GM18519 (cell line): ENCODE data around the gene UPK1A.
"Not testable (repeated sequence)": the region's sequence is repeated elsewhere in the genome, so short reads cannot be mapped to it uniquely, and the experiment has no call there.

ENCODE experiments used
- ATAC-seq: cut with Tn5 transposase; IDR thresholded peaks from one replicate; pipeline ENCODE4 v1.9.1; 2021; ENCODE audit warnings: mild to moderate bottlenecking, moderate library complexity; ENCODE audit not compliant: unreplicated experiment, low FRiP score

The UPK1A gene

DNA sequence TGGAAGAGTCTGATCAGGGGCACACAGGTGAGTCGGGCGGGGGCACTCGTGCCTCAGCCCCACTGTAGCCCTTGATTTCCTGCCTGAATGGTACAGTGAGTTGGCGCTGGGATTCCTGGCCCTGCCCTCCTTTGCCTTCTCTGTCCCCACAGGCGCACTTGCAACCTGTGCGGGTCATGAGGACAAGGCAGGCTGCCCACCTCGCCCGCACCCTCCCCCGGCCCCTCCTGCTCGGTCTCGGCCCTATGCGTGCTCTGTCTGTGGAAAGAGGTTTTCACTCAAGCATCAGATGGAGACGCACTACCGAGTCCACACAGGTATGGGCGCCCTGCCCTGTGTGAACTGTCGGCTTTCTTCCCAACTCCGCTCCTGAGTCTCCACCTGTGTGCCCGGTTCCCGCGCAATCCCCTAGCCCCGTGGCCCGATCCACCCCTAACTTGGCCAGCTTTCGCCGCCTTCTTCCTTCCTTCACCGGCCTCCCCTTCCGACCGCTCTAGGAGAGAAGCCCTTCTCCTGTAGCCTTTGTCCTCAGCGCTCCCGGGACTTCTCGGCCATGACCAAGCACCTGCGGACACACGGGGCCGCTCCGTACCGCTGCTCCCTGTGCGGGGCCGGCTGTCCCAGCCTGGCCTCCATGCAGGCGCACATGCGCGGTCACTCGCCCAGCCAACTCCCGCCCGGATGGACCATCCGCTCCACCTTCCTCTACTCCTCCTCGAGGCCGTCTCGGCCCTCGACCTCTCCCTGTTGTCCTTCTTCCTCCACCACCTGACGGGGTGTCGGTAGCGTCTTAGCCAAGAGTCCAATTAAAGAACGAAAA, 49.9 kb downstream of the UPK1A start:
- ATAC-seq = no peak

GRCh38 chr19:35716801-35717664, 50.7 kb downstream of the UPK1A start:
- ATAC-seq = peak; percentile 44

- ATAC-seq = no peak
Measured at GRCh38 chr19:35717665-35718344, 51.5 kb downstream of the UPK1A start, which contains the start of gene KMT2B. Gene KMT2B (plus strand): TSS chr19:35718003. CDS start chr19:35718019, 16 bp downstream.

DNA sequence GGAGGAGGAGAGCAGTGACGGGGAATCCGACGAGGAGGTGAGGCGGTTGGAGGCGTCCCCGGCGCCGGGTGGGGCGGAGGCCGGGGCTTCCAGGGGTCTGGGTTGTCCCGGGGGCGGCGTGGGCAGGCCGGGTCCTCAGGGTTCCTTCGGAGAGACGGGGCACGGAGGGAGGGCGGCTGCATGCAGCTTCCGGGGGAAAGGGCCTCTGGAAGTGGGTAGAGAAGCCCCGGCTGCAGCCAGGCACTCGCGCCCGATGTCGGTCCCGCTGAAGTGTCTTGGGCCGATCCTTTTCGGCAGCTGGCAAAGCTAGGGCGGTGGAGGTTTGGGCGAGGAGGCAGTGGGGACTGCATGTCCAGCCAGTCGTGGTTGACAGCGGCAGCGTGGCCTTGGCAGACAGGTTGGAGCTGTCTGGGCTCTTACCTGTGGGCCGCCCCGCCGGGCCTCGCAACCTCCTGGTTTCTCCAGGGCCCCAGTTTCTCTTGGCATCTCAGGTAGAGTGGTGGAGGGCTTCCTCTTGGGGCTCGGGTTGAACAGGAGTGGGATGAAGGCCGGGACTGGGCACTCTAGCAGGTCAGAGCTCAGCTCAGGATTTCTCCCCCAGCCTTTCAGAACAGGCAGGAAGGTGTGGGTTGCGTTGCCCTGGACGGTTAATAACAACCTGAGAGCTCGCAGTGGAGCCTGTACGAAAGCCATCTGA, 52.2 kb downstream of the UPK1A start:
- ATAC-seq = no peak

- ATAC-seq = no peak
Measured at GRCh38 chr19:35719402-35720162, 53.3 kb downstream of the UPK1A start.

- no peak for ATAC-seq
Measured at GRCh38 chr19:35720163-35720524, 53.8 kb downstream of the UPK1A start.

- no peak for ATAC-seq
Measured at GRCh38 chr19:35720648-35721047, 54.3 kb downstream of the UPK1A start.

GRCh38 chr19:35721374-35721773, 55.1 kb downstream of the UPK1A start:
- no peak for ATAC-seq

- no peak for ATAC-seq
Measured at GRCh38 chr19:35722461-35722860, 56.1 kb downstream of the UPK1A start.

GRCh38 chr19:35722897-35723296, 56.6 kb downstream of the UPK1A start:
- no peak for ATAC-seq

DNA sequence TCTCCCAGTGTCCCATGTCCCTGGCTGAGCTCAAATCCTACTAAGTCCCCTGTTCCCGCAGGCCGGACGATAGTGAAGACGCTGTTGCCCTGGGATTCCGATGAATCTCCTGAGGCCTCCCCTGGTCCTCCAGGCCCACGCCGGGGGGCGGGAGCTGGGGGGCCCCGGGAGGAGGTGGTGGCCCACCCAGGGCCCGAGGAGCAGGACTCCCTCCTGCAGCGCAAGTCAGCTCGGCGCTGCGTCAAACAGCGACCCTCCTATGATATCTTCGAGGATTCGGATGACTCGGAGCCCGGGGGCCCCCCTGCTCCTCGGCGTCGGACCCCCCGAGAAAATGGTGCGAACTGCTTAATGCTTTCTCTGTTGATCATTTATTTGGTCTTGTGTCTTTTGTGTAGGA, 57.4 kb downstream of the UPK1A start:
- ATAC-seq = no peak

GRCh38 chr19:35724132-35724531, 57.8 kb downstream of the UPK1A start:
- not testable (repeated sequence) for ATAC-seq

- no peak for ATAC-seq
Measured at GRCh38 chr19:35724560-35724959, 58.2 kb downstream of the UPK1A start.

DNA sequence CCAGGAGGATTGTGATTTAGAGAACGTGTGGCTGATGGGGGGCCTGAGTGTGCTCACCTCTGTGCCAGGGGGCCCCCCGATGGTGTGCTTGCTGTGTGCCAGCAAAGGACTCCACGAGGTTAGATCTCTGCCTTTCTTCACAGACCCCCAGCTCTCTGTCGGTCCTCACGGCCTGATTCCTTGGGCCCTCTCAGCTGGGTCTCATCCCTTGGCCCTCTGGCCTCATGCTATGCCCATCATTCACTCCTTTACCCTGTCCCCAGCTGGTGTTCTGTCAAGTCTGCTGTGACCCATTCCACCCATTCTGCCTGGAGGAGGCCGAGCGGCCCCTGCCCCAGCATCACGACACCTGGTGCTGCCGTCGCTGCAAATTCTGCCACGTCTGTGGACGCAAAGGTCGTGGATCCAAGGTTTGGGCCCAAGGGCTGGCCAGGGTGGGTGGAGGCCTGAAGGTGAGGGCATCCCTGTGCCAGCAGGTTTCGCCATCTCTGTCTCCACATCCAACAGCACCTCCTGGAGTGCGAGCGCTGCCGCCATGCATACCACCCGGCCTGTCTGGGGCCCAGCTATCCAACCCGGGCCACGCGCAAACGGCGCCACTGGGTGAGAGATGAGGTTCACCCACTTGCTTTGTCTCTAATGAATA, 59.0 kb downstream of the UPK1A start:
- no peak for ATAC-seq

DNA sequence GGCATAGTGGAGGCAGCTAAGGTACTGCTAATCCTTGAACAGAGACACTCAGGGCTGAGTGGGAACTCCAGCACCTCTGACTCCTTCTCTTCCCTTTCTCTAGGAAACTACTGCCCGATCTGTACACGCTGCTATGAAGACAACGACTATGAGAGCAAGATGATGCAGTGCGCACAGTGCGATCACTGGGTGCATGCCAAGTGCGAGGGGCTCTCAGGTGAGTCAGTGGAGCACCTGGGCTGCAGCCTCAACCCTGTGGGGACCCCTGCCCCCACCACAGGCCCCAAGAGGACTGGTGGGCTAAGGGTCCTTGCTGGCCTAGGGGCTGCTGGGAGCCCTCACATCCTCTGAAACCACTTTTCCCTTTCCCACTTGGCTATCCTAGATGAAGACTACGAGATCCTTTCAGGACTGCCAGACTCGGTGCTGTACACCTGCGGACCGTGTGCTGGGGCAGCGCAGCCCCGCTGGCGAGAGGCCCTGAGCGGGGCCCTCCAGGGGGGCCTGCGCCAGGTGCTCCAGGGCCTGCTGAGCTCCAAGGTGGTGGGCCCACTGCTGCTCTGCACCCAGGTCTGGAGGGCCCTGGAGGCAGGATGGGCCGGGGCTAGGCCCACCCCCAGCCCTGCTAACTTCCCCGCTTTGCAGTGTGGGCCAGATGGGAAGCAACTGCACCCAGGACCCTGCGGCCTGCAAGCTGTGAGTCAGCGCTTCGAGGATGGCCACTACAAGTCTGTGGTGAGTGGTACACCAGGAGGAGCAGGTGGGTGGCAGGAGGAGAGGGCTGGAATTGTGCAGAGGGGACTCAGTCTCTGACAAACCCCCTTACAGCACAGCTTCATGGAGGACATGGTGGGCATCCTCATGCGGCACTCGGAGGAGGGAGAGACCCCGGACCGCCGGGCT, 61.0 kb downstream of the UPK1A start:
- ATAC-seq = no peak
